T-helper 2 cell treated with Interferon-gamma antibody and Interleukin-4, amounts not matched to agents 5 μg/mL and 100 μg/mL, for 36 hours (primary cell): ENCODE data around the gene ZNF217.
"Not testable (repeated sequence)": the region's sequence is repeated elsewhere in the genome, so short reads cannot be mapped to it uniquely, and the experiment has no call there.

ENCODE experiments used
- DNase-seq: peaks from one replicate; pipeline ENCODE4 v3.0.0; 2021; ENCODE audit warnings: low spot score
- H3K27ac Mint-ChIP-seq: one replicate; pipeline ENCODE4 v1.8.0; 2021; ENCODE audit warnings: mild to moderate bottlenecking, mixed read lengths
- H3K27me3 Mint-ChIP-seq: one replicate; pipeline ENCODE4 v1.8.0; 2021; ENCODE audit warnings: low read depth, mixed read lengths
- H3K36me3 Mint-ChIP-seq: one replicate; pipeline ENCODE4 v1.8.0; 2021; ENCODE audit warnings: low read depth, mixed read lengths
- H3K4me1 Mint-ChIP-seq: one replicate; pipeline ENCODE4 v1.8.0; 2021; ENCODE audit warnings: low read depth, mixed read lengths
- H3K4me3 Mint-ChIP-seq: one replicate; pipeline ENCODE4 v1.8.0; 2022; ENCODE audit warnings: mild to moderate bottlenecking, moderate library complexity, mixed read lengths
- H3K9me3 Mint-ChIP-seq: one replicate; pipeline ENCODE4 v1.8.0; 2021; ENCODE audit warnings: mixed read lengths

Gene ZNF217

GRCh38 chr20:53597030-53597482 lies 3.4 kb upstream of the ZNF217 start:
- Mint-ChIP-seq H3K36me3 (peaks cover 19% of the 10 kb centered on the region), H3K4me1 (peaks cover 44% of the 10 kb centered on the region), H3K4me3 (peak overlapping the region; percentile 84), H3K27ac (peak overlapping the region; percentile 91), H3K9me3 (no peaks in the 10 kb centered on the region), H3K27me3 (no peaks in the 10 kb centered on the region)
- DNase-seq: no peak

GRCh38 chr20:53596189-53597001 lies 2.8 kb upstream of the ZNF217 start:
- DNase-seq: not testable (repeated sequence)
- peaks cover 46% of the 10 kb centered on the region for H3K4me1 Mint-ChIP-seq

GRCh38 chr20:53595742-53596141 lies 2.1 kb upstream of the ZNF217 start:
- DNase-seq, H3K27me3 Mint-ChIP-seq, H3K9me3 Mint-ChIP-seq: not testable (repeated sequence)
- H3K27ac Mint-ChIP-seq: peak overlapping the region; percentile 91
- H3K36me3 Mint-ChIP-seq: peaks cover 26% of the 10 kb centered on the region
- peak overlapping the region; percentile 84 for H3K4me3 Mint-ChIP-seq
- H3K4me1 Mint-ChIP-seq: peaks cover 45% of the 10 kb centered on the region

More at GRCh38 chr20:53596189-53597001, 2.8 kb upstream of the ZNF217 start:
- Mint-ChIP-seq H3K36me3 (peaks cover 26% of the 10 kb centered on the region), H3K4me3 (peak overlapping the region; percentile 84), H3K27ac (peak overlapping the region; percentile 91)
- H3K9me3 Mint-ChIP-seq, H3K27me3 Mint-ChIP-seq: not testable (repeated sequence)

GRCh38 chr20:53595018-53595378 lies 1.4 kb upstream of the ZNF217 start:
- Mint-ChIP-seq H3K36me3 (peaks cover 31% of the 10 kb centered on the region), H3K27me3 (no peaks in the 10 kb centered on the region), H3K4me3 (peak overlapping the region; percentile 89), H3K4me1 (peaks cover 49% of the 10 kb centered on the region), H3K27ac (peak overlapping the region; percentile 96), H3K9me3 (no peaks in the 10 kb centered on the region)
- no peak for DNase-seq

GRCh38 chr20:53594068-53595017 lies 704 bp upstream of the ZNF217 start:
- peaks cover 34% of the 10 kb centered on the region for H3K36me3 Mint-ChIP-seq
- peaks cover 50% of the 10 kb centered on the region for H3K4me1 Mint-ChIP-seq
- H3K27ac Mint-ChIP-seq: peak overlapping the region; percentile 96
- no peaks in the 10 kb centered on the region for H3K27me3 Mint-ChIP-seq
- H3K9me3 Mint-ChIP-seq: no peaks in the 10 kb centered on the region
- H3K4me3 Mint-ChIP-seq: peak overlapping the region; percentile 89
- DNase-seq: peak; percentile 95

- Mint-ChIP-seq H3K27ac (peak overlapping the region; percentile 95), H3K4me3 (peak overlapping the region; percentile 94), H3K9me3 (no peaks in the 10 kb centered on the region), H3K36me3 (peaks cover 34% of the 10 kb centered on the region), H3K4me1 (peaks cover 46% of the 10 kb centered on the region), H3K27me3 (no peaks in the 10 kb centered on the region)
- peak; percentile 37 for DNase-seq
These were observed 610 bp downstream of the ZNF217 start for GRCh38 chr20:53592992-53593465.

- Mint-ChIP-seq H3K36me3 (peaks cover 34% of the 10 kb centered on the region), H3K4me3 (peak overlapping the region; percentile 94), H3K27ac (peak overlapping the region; percentile 95), H3K4me1 (peaks cover 41% of the 10 kb centered on the region)
- peak; percentile 57 for DNase-seq
- not testable (repeated sequence) for H3K9me3 Mint-ChIP-seq, H3K27me3 Mint-ChIP-seq
These were observed 1.1 kb downstream of the ZNF217 start for GRCh38 chr20:53592454-53592991.

GRCh38 chr20:53591941-53592441 lies 1.6 kb downstream of the ZNF217 start:
- not testable (repeated sequence) for DNase-seq
- H3K4me1 Mint-ChIP-seq: peaks cover 43% of the 10 kb centered on the region
- peak overlapping the region; percentile 94 for H3K4me3 Mint-ChIP-seq

GRCh38 chr20:53591206-53591741 lies 2.4 kb downstream of the ZNF217 start:
- H3K27ac Mint-ChIP-seq: peak overlapping the region; percentile 95
- DNase-seq, H3K27me3 Mint-ChIP-seq, H3K9me3 Mint-ChIP-seq: not testable (repeated sequence)
- peaks cover 36% of the 10 kb centered on the region for H3K36me3 Mint-ChIP-seq
- peak overlapping the region; percentile 94 for H3K4me3 Mint-ChIP-seq
- H3K4me1 Mint-ChIP-seq: peaks cover 43% of the 10 kb centered on the region

More at GRCh38 chr20:53591941-53592441, 1.6 kb downstream of the ZNF217 start:
- peak overlapping the region; percentile 95 for H3K27ac Mint-ChIP-seq
- H3K27me3 Mint-ChIP-seq, H3K9me3 Mint-ChIP-seq: not testable (repeated sequence)
- peaks cover 34% of the 10 kb centered on the region for H3K36me3 Mint-ChIP-seq

- not testable (repeated sequence) for H3K9me3 Mint-ChIP-seq, H3K27me3 Mint-ChIP-seq, DNase-seq
- peaks cover 45% of the 10 kb centered on the region for H3K4me1 Mint-ChIP-seq
- peak overlapping the region; percentile 94 for H3K4me3 Mint-ChIP-seq
- peak overlapping the region; percentile 95 for H3K27ac Mint-ChIP-seq
- peaks cover 41% of the 10 kb centered on the region for H3K36me3 Mint-ChIP-seq
These were observed 3.0 kb downstream of the ZNF217 start for GRCh38 chr20:53590608-53591007.

GRCh38 chr20:53590122-53590521 lies 3.5 kb downstream of the ZNF217 start:
- peak overlapping the region; percentile 94 for H3K4me3 Mint-ChIP-seq
- H3K27ac Mint-ChIP-seq: peak overlapping the region; percentile 95
- H3K9me3 Mint-ChIP-seq, DNase-seq, H3K27me3 Mint-ChIP-seq: not testable (repeated sequence)
- H3K36me3 Mint-ChIP-seq: peaks cover 42% of the 10 kb centered on the region
- peaks cover 48% of the 10 kb centered on the region for H3K4me1 Mint-ChIP-seq

- Mint-ChIP-seq H3K27ac (peak overlapping the region; percentile 95), H3K4me1 (peaks cover 51% of the 10 kb centered on the region), H3K36me3 (peaks cover 41% of the 10 kb centered on the region), H3K4me3 (peak overlapping the region; percentile 94)
- DNase-seq: peak; percentile 23
- H3K9me3 Mint-ChIP-seq, H3K27me3 Mint-ChIP-seq: not testable (repeated sequence)
These were observed 4.1 kb downstream of the ZNF217 start for GRCh38 chr20:53589321-53590065.
